Left lung (tissue), 10 donors: ENCODE data around the gene RNU7-1. TPM values are rescaled to one million over a fixed set of nuclear protein-coding genes. Genes with fewer than 3 reads are reported as not detected.

Source experiments
- ATAC-seq: fragments of 200-7000 bp; cut with Tn5 transposase; one replicate; pipeline ENCODE4 v1.9.1; 2020; ENCODE audit warnings: moderate library complexity
- DNase-seq, 4 donors: peaks; one replicate each; pipeline ENCODE4 v3.0.0-alpha.2; 2013 to 2020
- H3K27ac ChIP-seq, 2 donors: fragments of 200-600 bp; sonication (generic) in 1 of 2; one replicate each; pipeline versions ENCODE4 v1.5.0 to v1.8.0; 2020 to 2021
- H3K27me3 ChIP-seq, 2 donors: fragments of 200-600 bp; sonication (generic) in 1 of 2; one replicate each; pipeline versions ENCODE4 v1.5.0 to v1.8.0; 2020 to 2021
- H3K36me3 ChIP-seq, 2 donors: fragments of 200-600 bp; sonication (generic) in 1 of 2; one replicate each; pipeline versions ENCODE4 v1.5.0 to v1.8.0; 2020 to 2021
- H3K4me1 ChIP-seq, 2 donors: fragments of 200-600 bp; one replicate each; pipeline ENCODE4 v1.8.0; 2021
- H3K4me3 ChIP-seq, 2 donors: fragments of 200-600 bp; sonication (generic) in 1 of 2; one replicate each; pipeline versions ENCODE4 v1.5.0 to v1.8.0; 2020 to 2021; ENCODE audit warnings: mild to moderate bottlenecking in 1 of 2
- H3K9me3 ChIP-seq, 2 donors: fragments of 200-600 bp; sonication (generic) in 1 of 2; one replicate each; pipeline versions ENCODE4 v1.5.0 to v1.8.0; 2020 to 2021
- intact Hi-C, 2 donors: fragments of 100-400 bp; cut with DNase I; formaldehyde crosslinking; loops; one replicate each; pipeline versions ENCODE4 v1.11.2 to v1.14.2; 2022
- polyA plus RNA-seq, 6 donors: library from polyadenylated mRNA; unstranded; fragments of 120-200 nt; gene quantifications; one replicate each; pipeline ENCODE4 v1.2.1, GENCODE V29; 2013; ENCODE audit not compliant: insufficient read length in 6 of 6
- total RNA-seq, 2 donors: library from RNA; stranded (reverse); fragmentation: NEBNext Ultra II Directional; extraction: Animal tissue kit (Norgen Biotek cat#: 25700); gene quantifications; one replicate each; pipeline ENCODE4 v1.2.1, GENCODE V29; 2021
- TF ChIP-seq, protein P1 (sequence below), 2 donors: fragments of 200-600 bp; sonication (generic) in 1 of 2; IDR thresholded peaks; one replicate each; pipeline versions ENCODE4 v1.5.0 to v1.8.0; 2021; ENCODE audit warnings: antibody characterized with exemption in 2 of 2
- donor health status: DM: no; HTN: yes; CAD: no.
- donor health status: DM: no; HTN: no; CAD: no.

The RNU7-1 gene
- total and polyA plus RNA-seq, 8 donors: 7.9 to 9.7 TPM; not detected in 6

DNA sequence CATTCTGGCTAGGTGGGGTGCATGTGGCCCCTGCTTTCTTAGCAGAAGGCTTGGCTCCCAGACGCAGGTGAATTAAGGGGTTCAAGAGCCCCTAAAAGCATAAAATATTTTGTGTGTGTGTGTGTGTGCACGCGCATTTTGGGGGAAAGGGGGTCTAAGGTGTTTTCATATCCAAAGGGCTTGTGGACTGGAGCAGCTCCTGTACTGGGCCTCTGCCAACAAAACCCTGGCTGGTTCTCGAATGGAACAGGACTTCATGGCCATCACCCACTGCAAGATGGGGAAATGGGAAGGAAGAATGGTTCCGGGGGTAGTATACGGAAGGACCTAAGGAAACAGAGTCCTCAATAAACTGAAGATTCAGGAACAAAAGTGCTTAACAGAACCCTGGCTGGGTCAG is 19.8 kb upstream of the RNU7-1 start:
- no peak for ATAC-seq
- TF ChIP-seq, protein P1, sequence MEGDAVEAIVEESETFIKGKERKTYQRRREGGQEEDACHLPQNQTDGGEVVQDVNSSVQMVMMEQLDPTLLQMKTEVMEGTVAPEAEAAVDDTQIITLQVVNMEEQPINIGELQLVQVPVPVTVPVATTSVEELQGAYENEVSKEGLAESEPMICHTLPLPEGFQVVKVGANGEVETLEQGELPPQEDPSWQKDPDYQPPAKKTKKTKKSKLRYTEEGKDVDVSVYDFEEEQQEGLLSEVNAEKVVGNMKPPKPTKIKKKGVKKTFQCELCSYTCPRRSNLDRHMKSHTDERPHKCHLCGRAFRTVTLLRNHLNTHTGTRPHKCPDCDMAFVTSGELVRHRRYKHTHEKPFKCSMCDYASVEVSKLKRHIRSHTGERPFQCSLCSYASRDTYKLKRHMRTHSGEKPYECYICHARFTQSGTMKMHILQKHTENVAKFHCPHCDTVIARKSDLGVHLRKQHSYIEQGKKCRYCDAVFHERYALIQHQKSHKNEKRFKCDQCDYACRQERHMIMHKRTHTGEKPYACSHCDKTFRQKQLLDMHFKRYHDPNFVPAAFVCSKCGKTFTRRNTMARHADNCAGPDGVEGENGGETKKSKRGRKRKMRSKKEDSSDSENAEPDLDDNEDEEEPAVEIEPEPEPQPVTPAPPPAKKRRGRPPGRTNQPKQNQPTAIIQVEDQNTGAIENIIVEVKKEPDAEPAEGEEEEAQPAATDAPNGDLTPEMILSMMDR (IDR thresholded peaks at IDR 0.05): no peak
- no peak for DNase-seq
- H3K36me3 ChIP-seq: peaks cover 0 to 20% of the 10 kb centered on the region in 2 donors
- peak overlapping the region; percentile 85 to 95 for H3K27ac ChIP-seq
- no peak overlapping the region for H3K4me3 ChIP-seq
- H3K9me3 ChIP-seq: no peaks in the 10 kb centered on the region
- peaks cover 0 to 25% of the 10 kb centered on the region in 2 donors for H3K27me3 ChIP-seq
- peaks cover 23 to 53% of the 10 kb centered on the region in 2 donors for H3K4me1 ChIP-seq
- intact Hi-C loops: loop anchor here in 1 of 2 donors (10.0 kb wide), 1 partner anchor 171 kb away; the partner anchor contains the start of gene C1R

DNA sequence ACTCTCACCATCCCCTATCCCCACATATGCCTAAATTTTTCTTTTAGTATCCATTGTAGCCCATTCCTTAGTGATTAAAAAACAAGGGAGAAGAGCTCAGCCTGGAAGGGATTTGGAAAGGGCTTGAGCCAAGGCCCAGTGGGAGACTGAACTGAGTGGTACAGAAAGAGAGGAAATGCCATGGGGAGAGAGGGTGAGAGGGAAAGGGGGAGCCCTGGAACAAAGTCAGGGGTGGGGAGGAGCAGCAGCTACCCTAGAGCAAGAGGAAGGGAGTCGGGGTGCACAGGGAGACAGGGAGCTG is 18.4 kb upstream of the RNU7-1 start:
- ATAC-seq (no peak), DNase-seq (no peak)
- H3K4me1 ChIP-seq: peaks cover 35 to 67% of the 10 kb centered on the region in 2 donors
- H3K4me3 ChIP-seq: peak overlapping the region; percentile 43 to 70
- H3K27me3 ChIP-seq: peaks cover 0 to 28% of the 10 kb centered on the region in 2 donors
- TF ChIP-seq, protein P1 (IDR thresholded peaks at IDR 0.05): no peak
- peaks cover 0 to 14% of the 10 kb centered on the region in 2 donors for H3K36me3 ChIP-seq
- H3K9me3 ChIP-seq: no peaks in the 10 kb centered on the region
- intact Hi-C loops: loop anchor here in 1 of 2 donors (10.0 kb wide), 1 partner anchor 170 kb away; the partner anchor contains the start of gene C1R
- H3K27ac ChIP-seq: peak overlapping the region; percentile 85 to 95

DNA sequence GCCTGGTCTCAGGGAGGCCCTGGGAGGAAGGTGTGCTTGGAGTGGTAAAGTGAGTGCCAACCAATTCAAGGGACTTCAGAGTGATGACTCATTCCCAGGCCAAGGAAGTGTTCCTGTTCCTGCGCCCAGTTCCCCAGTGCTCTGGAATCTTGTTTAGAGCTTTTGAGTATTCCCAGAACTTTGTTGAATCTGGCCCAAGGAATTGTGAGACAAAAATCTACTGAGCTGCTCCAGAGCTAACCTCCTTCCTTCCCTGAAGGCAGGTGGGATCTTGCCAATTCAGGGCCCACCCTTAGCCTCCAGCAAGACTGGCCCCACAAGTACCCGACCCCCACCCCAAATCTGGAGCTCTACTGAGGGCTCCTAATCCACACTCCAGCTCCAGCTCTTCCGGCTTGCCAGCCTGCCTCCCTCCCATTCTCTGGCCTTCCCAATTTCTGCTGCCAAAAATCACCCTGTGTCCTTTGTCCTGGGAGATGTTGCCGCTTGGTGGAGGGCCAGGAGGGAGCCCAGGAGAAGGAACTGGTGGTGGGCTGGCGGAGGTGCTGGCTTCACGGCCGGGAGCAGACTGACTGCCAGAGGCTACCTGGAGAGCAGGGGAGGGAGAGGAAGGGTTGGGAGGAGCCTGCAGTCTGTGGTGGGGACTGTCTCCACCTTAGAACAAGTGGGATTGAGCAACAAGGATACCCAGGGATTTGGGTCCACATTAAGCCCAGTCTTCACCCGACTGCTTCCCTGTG is 17.9 kb upstream of the RNU7-1 start:
- Histone ChIP-seq H3K4me1 (peaks cover 40 to 72% of the 10 kb centered on the region in 2 donors), H3K27ac (peak overlapping the region; percentile 85 to 95), H3K4me3 (peak overlapping the region; percentile 43 to 70), H3K27me3 (peaks cover 0 to 28% of the 10 kb centered on the region in 2 donors), H3K9me3 (no peaks in the 10 kb centered on the region), H3K36me3 (peaks cover 0 to 12% of the 10 kb centered on the region in 2 donors)
- peak; percentile 78 for ATAC-seq
- peak in 3 of 4 donors; percentile 77 to 83 (median 80) for DNase-seq
- TF ChIP-seq, protein P1 (IDR thresholded peaks at IDR 0.05): no peak
- intact Hi-C loops: loop anchor here in 1 of 2 donors (10.0 kb wide), 1 partner anchor 169 kb away; the partner anchor contains the start of gene C1R

DNA sequence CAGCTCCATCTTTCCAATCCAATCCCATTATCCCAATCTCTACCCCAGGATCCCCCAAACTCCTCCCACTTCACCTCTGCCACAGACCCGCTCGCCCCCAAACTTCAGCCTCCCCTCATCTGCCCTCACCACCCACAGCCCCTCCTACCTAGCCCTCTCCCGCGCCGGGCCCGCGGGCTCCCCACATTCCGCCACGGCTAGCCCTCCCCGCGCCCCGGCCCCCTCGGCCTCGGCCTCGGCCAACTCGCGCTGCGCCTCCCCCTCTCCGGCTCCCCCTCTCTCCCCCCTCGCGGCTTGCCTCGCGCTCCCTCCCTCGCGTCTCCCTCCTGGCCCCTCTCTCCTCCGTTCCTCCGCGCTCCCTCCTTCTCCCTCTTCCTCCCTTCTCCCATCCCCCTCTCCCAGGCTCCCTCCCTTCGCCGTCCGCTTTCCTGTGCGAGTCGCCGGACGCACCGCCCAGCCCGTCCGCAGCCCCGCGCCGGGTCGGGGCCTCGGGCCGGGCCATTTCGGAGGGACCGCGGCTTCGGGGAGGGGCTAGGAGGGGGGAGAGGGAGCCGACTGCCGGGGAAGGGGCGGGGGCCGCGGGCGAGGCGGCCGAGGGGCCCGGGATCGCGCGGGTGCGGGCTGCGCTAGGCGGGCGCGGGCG is 16.1 kb upstream of the RNU7-1 start, which contains the start of gene ATN1:
TSS of gene ATN1 (plus strand) at position 581 of the 643 bp plus-strand sequence. CDS start 6,043 bp downstream, outside the sequence.
- peak; percentile 84 to 94 (median 89) for DNase-seq
- H3K27ac ChIP-seq: peak within 1 kb of the TSS; percentile 85 to 95
- peaks cover 0 to 9% of the 10 kb centered on the region in 2 donors for H3K36me3 ChIP-seq
- peaks cover 47 to 81% of the 10 kb centered on the region in 2 donors for H3K4me1 ChIP-seq
- no peaks in the 10 kb centered on the region for H3K9me3 ChIP-seq
- H3K27me3 ChIP-seq: peaks cover 0 to 28% of the 10 kb centered on the region in 2 donors
- peak within 1 kb of the TSS; percentile 68 to 70 for H3K4me3 ChIP-seq
- TF ChIP-seq, protein P1 (IDR thresholded peaks at IDR 0.05): no peak
- ATAC-seq: peak; percentile 39
- intact Hi-C loops: loop anchor here in 1 of 2 donors (10.0 kb wide), 1 partner anchor 167 kb away; the partner anchor contains the start of gene C1R
